ENCODE data around the gene EREG. TPM values are rescaled to one million over a fixed set of nuclear protein-coding genes. Genes with fewer than 3 reads are reported as not detected.

Gene EREG
- total RNA-seq, 1 experiment from 2014 or later: 498 TPM

GRCh38 chr4:74418063-74418670 is 53.2 kb downstream of the EREG start:
- POLR2A ChIA-PET: interaction anchor here (0.6 to 1.4 kb wide), 5 partner anchors 11 to 221 kb away, joined by 3 to 10 read pairs (median 4); partner anchors contain the start of gene AREG
- CTCF ChIA-PET: no interaction called here
- RAD21 ChIA-PET (ENCODE audit: low non-redundant PET in 1 of 2, low total read pairs in 2 of 2, uncharacterized antibody in 2 of 2, unreplicated experiment in 2 of 2): no interaction called here
- intact Hi-C loops (cut with micrococcal nuclease): no loop called here
- no peaks in the 10 kb centered on the region for H3K36me3 ChIP-seq (ENCODE audit: control insufficient read depth in 1 of 2, insufficient read depth in 2 of 2, low read length in 2 of 2)
- no peaks in the 10 kb centered on the region for H4K20me1 ChIP-seq (ENCODE audit: insufficient read depth)
- peak overlapping the region; percentile 76 for H2AFZ ChIP-seq (ENCODE audit: low read depth, low read length, poor library complexity, severe bottlenecking)
- ATAC-seq (peak; percentile 71), DNase-seq (ENCODE audit: low read depth, low spot score) (peak; percentile 81)
- H3K9ac ChIP-seq (ENCODE audit: low read length): peak overlapping the region; percentile 51
- no peaks in the 10 kb centered on the region for H3K9me3 ChIP-seq (ENCODE audit: control insufficient read depth in 1 of 2, insufficient read depth in 1 of 2, low read depth in 1 of 2, low read length in 2 of 2)
- peak; percentile 84 for TF ChIP-seq TCF7L2 (IDR thresholded peaks at IDR 0.05; ENCODE audit: borderline replicate concordance, extremely low read depth, insufficient read depth, insufficient read length)
- no peak for TF ChIP-seq ZNF274 (IDR thresholded peaks at IDR 0.05; ENCODE audit: low read depth, low read length)
- TF ChIP-seq ATF3 (IDR thresholded peaks at IDR 0.05): no peak
- no peak for TF ChIP-seq EZH2phosphoT487 (IDR thresholded peaks at IDR 0.05; ENCODE audit: borderline replicate concordance)
- TF ChIP-seq CEBPB (IDR thresholded peaks at IDR 0.05; ENCODE audit: low read depth): peak; percentile 48
- peak; percentile 78 for TF ChIP-seq SP1 (IDR thresholded peaks at IDR 0.05; ENCODE audit: low read depth)
- peak; percentile 89 for TF ChIP-seq FOSL1 (IDR thresholded peaks at IDR 0.05; ENCODE audit: low read depth)
- peak; percentile 82 for TF ChIP-seq JUND (IDR thresholded peaks at IDR 0.05)
- no peak; the same call in 1 of the 2 replicates for TF ChIP-seq SIN3A (IDR thresholded peaks at IDR 0.05; ENCODE audit: low read depth)
- peak; percentile 33; the same call in 1 of the 2 replicates for TF ChIP-seq POLR2AphosphoS5 (IDR thresholded peaks at IDR 0.05; ENCODE audit: low read depth, low read length)
- 0 out of 2 replicates have a peak, but pooled peaks have one; percentile 2 for TF ChIP-seq EGR1 (IDR thresholded peaks at IDR 0.05; ENCODE audit: low read depth)
- TF ChIP-seq MAX (IDR thresholded peaks at IDR 0.05): 0 out of 2 replicates have a peak, but pooled peaks have one; percentile 15
- H3K4me3 ChIP-seq (replicated peaks in 1 of 2; ENCODE audit: low read depth in 1 of 2, low read length in 2 of 2): peak overlapping the region; percentile 24 to 49
- H3K4me2 ChIP-seq (ENCODE audit: low read length): peak overlapping the region; percentile 77
- no peaks in the 10 kb centered on the region for H3K27me3 ChIP-seq (ENCODE audit: insufficient read depth, low read length)
- BruUV-seq (replicated peaks): no TSS peak
- H3K79me2 ChIP-seq (ENCODE audit: insufficient read depth, low read length): no peaks in the 10 kb centered on the region
- H3K4me1 ChIP-seq (ENCODE audit: control insufficient read depth in 1 of 2, insufficient read depth in 2 of 2, low read length in 2 of 2): peaks cover 51 to 65% of the 10 kb centered on the region in 2 experiments
- peak overlapping the region; percentile 80 for H3K27ac ChIP-seq (ENCODE audit: low read depth, low read length)
- 0 out of 2 replicates have a peak, but pooled peaks cover under 1% of the 10 kb centered on the region for H3K9me2 ChIP-seq (ENCODE audit: insufficient read depth)

Data from HCT116 (cell line).